Measurements from ENCODE around the gene NPAS3. TPM values are rescaled to one million over a fixed set of nuclear protein-coding genes. Genes with fewer than 3 reads are reported as not detected.

NPAS3 gene
- total RNA-seq, 6 experiments from 2014 or later = 0.11 to 0.83 (median 0.21) TPM; not detected in 2

GRCh38 chr14:33525626-33526025 is 586.9 kb downstream of the NPAS3 start:
- no peak overlapping the region for H3K27ac ChIP-seq
- intact Hi-C loops (cut with DNase I) = no loop called here
- no peak for ATAC-seq
- no peaks in the 10 kb centered on the region for H3K27me3 ChIP-seq
- H3K9me3 ChIP-seq = no peaks in the 10 kb centered on the region
- H3K36me3 ChIP-seq = no peaks in the 10 kb centered on the region
- no peak for TF ChIP-seq POLR2A (IDR thresholded peaks at IDR 0.05)
- no peak for TF ChIP-seq CTCF (IDR thresholded peaks at IDR 0.05)
- H3K4me3 ChIP-seq = no peak overlapping the region
- no peaks in the 10 kb centered on the region for H3K4me1 ChIP-seq
- no peak for DNase-seq
- WGBS (ENCODE audit: insufficient coverage, low coverage, low lambda C conversion rate, missing lambda C conversion rate) = 20% methylated on average over 3 of the region's 3 CpGs

- DNase-seq (no peak), ATAC-seq (no peak)
- H3K27me3 ChIP-seq = no peaks in the 10 kb centered on the region
- no peaks in the 10 kb centered on the region for H3K9me3 ChIP-seq
- 51% methylated on average over 6 of the region's 6 CpGs for WGBS (ENCODE audit: insufficient coverage, low coverage, low lambda C conversion rate, missing lambda C conversion rate)
- no peak overlapping the region for H3K27ac ChIP-seq
- H3K4me3 ChIP-seq = no peak overlapping the region
- no peaks in the 10 kb centered on the region for H3K4me1 ChIP-seq
- no peaks in the 10 kb centered on the region for H3K36me3 ChIP-seq
- TF ChIP-seq CTCF (IDR thresholded peaks at IDR 0.05) (no peak), POLR2A (IDR thresholded peaks at IDR 0.05) (no peak)
- intact Hi-C loops (cut with DNase I) = no loop called here
Measured at GRCh38 chr14:33527023-33527634, 588.5 kb downstream of the NPAS3 start.

GRCh38 chr14:33528655-33529054 is 590.0 kb downstream of the NPAS3 start:
- Histone ChIP-seq H3K27ac (no peak overlapping the region), H3K27me3 (no peaks in the 10 kb centered on the region), H3K4me1 (no peaks in the 10 kb centered on the region), H3K4me3 (no peak overlapping the region), H3K9me3 (no peaks in the 10 kb centered on the region), H3K36me3 (no peaks in the 10 kb centered on the region)
- no peak for TF ChIP-seq CTCF (IDR thresholded peaks at IDR 0.05)
- TF ChIP-seq POLR2A (IDR thresholded peaks at IDR 0.05) = no peak
- no peak for ATAC-seq
- DNase-seq = no peak
- intact Hi-C loops (cut with DNase I) = no loop called here
- WGBS (ENCODE audit: insufficient coverage, low coverage, low lambda C conversion rate, missing lambda C conversion rate) = 63% methylated on average over 4 of the region's 4 CpGs

- 52% methylated on average over 11 of the region's 11 CpGs for WGBS (ENCODE audit: insufficient coverage, low coverage, low lambda C conversion rate, missing lambda C conversion rate)
- no peak for ATAC-seq
- no peak for DNase-seq
- Histone ChIP-seq H3K27ac (no peak overlapping the region), H3K27me3 (no peaks in the 10 kb centered on the region), H3K9me3 (no peaks in the 10 kb centered on the region), H3K4me3 (no peak overlapping the region), H3K36me3 (no peaks in the 10 kb centered on the region), H3K4me1 (no peaks in the 10 kb centered on the region)
- TF ChIP-seq CTCF (IDR thresholded peaks at IDR 0.05) = no peak
- TF ChIP-seq POLR2A (IDR thresholded peaks at IDR 0.05) = no peak
- intact Hi-C loops (cut with DNase I) = no loop called here
Measured at GRCh38 chr14:33529787-33530757, 591.4 kb downstream of the NPAS3 start.
